Tibial nerve (tissue), 4 donors: ENCODE results near the gene KANSL3. TPM values are rescaled to one million over a fixed set of nuclear protein-coding genes. Genes with fewer than 3 reads are reported as not detected.

ENCODE experiments used
- DNase-seq, 2 donors: peaks; one replicate each; pipeline ENCODE4 v3.0.0-alpha.2; 2019; ENCODE audit warnings: low spot score in 2 of 2
- H3K27ac ChIP-seq, 4 donors: fragments of 200-600 bp; sonication (generic) in 3 of 4; one replicate each; pipeline ENCODE4 v1.5.1; 2017 to 2019; ENCODE audit warnings: mild to moderate bottlenecking in 1 of 4
- H3K27me3 ChIP-seq, 2 donors: fragments of 200-600 bp; sonication (generic) in 1 of 2; one replicate each; pipeline versions ENCODE4 v1.5.1 to v1.6.0; 2017 to 2019
- H3K36me3 ChIP-seq, 3 donors: fragments of 200-600 bp; sonication (generic); one replicate each; pipeline ENCODE4 v1.5.1; 2018 to 2019
- H3K4me1 ChIP-seq, 4 donors: fragments of 200-600 bp; sonication (generic) in 3 of 4; one replicate each; pipeline ENCODE4 v1.5.1; 2017 to 2019
- H3K4me3 ChIP-seq, 4 donors: fragments of 200-600 bp; sonication (generic) in 3 of 4; one replicate each; pipeline ENCODE4 v1.5.1; 2017 to 2019; ENCODE audit warnings: mild to moderate bottlenecking in 1 of 4, moderate library complexity in 1 of 4
- H3K9me3 ChIP-seq, 4 donors: fragments of 200-600 bp; sonication (generic) in 3 of 4; one replicate each; pipeline ENCODE4 v1.5.1; 2017 to 2019
- CTCF ChIP-seq, 5 experiments: fragments of 200-600 bp in 3 of 5; fragments of 450-650 bp in 2 of 5; sonication (generic) in 3 of 5; IDR thresholded peaks; one replicate each; pipeline ENCODE4 v1.5.1; 2016 to 2019; ENCODE audit warnings: antibody characterized with exemption in 5 of 5, mild to moderate bottlenecking in 3 of 5, moderate library complexity in 2 of 5
- EP300 ChIP-seq, 2 donors: sonication (generic); formaldehyde crosslinking; IDR thresholded peaks; one replicate each; pipeline ENCODE4 v1.6.1; 2017; ENCODE audit warnings: antibody characterized with exemption in 2 of 2, mild to moderate bottlenecking in 1 of 2
- POLR2A ChIP-seq, 2 donors: fragments of 450-650 bp; IDR thresholded peaks; one replicate each; pipeline ENCODE4 v1.6.1; 2017; ENCODE audit warnings: antibody characterized with exemption in 2 of 2, mild to moderate bottlenecking in 2 of 2, moderate library complexity in 2 of 2
- whole genome bisulfite sequencing, 2 donors: methylation state at CpG; one replicate each; pipeline ENCODE4 v1.1.5; 2018; 5-methylcytosine and 5-hydroxymethylcytosine counted together
- total RNA-seq, 4 donors: library from RNA; depleted of rRNA; stranded (reverse); fragments of >200 nt; gene quantifications; one replicate each; pipeline ENCODE4 v1.1.0, GENCODE V29; 2016

KANSL3 gene
- total RNA-seq, 4 donors from 2014 or later = 55.7 to 87.0 (median 59.2) TPM

GRCh38 chr2:96549466-96549785 lies 88.7 kb downstream of the KANSL3 start:
- Histone ChIP-seq H3K27me3 (no peaks in the 10 kb centered on the region), H3K4me3 (no peak overlapping the region), H3K4me1 (peaks cover 0 to 45% (median 23%) of the 10 kb centered on the region in 4 donors), H3K9me3 (no peaks in the 10 kb centered on the region), H3K27ac (no peak overlapping the region), H3K36me3 (peaks cover 3 to 77% (median 13%) of the 10 kb centered on the region in 3 donors)
- DNase-seq = no peak
- TF ChIP-seq EP300 (IDR thresholded peaks at IDR 0.05) = no peak
- TF ChIP-seq POLR2A (IDR thresholded peaks at IDR 0.05) = no peak
- no peak for TF ChIP-seq CTCF (IDR thresholded peaks at IDR 0.05)
- 87 to 100% methylated on average over 3 to 4 of the region's 4 CpGs for WGBS, 2 donors

DNA sequence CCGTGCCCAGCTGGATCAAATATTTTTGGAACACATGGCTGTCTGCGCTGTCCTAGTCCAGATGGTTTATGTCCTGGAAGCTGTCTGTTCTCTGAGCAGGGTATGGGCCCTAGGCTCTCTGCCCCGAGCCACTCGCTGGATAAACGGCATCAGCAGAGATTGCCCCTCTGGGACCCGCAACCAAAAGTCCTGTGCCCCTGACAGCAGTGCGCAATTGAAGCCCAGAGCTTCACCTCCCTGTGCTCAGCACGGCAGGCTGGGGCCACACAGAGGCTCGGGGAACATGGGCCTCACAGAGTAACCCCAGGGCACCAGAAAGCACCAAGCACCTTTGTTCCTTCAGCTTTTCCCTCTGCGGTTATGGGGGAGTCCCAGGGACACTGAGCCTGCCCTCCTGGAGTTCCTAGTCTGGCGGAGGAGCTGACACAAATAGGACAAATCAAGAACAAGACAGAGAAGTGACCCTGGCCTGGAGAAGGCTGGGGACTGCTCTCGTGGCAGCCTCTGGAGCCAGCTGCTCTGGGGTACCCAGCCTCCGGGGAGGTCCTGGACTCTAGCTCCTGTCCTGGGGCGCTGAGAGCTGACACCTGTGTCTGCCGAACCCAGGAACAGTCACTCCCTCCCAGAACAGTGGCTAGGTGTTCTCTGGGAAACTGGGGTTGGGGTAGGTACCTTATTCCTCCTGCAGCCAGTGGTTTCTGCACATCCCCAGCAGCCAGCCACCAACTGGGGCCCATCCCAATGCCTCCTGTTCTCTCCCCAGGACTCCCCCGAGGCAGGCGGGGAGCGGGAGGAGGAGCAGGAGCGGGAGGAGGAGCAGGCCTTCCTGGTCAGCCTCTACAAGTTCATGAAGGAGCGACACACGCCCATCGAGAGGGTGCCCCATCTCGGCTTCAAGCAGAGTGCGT lies 89.3 kb downstream of the KANSL3 start:
- Histone ChIP-seq H3K27ac (peak overlapping the region in 2 of 4 donors; percentile 31 to 32), H3K9me3 (no peaks in the 10 kb centered on the region), H3K4me1 (peaks cover 0 to 39% (median 18%) of the 10 kb centered on the region in 4 donors), H3K27me3 (no peaks in the 10 kb centered on the region), H3K4me3 (no peak overlapping the region), H3K36me3 (peaks cover 3 to 77% (median 13%) of the 10 kb centered on the region in 3 donors)
- TF ChIP-seq POLR2A (IDR thresholded peaks at IDR 0.05) (no peak), CTCF (IDR thresholded peaks at IDR 0.05) (no peak), EP300 (IDR thresholded peaks at IDR 0.05) (no peak)
- DNase-seq = no peak
- 71 to 87% methylated on average over 12 to 23 of the region's 24 CpGs for WGBS, 2 donors

DNA sequence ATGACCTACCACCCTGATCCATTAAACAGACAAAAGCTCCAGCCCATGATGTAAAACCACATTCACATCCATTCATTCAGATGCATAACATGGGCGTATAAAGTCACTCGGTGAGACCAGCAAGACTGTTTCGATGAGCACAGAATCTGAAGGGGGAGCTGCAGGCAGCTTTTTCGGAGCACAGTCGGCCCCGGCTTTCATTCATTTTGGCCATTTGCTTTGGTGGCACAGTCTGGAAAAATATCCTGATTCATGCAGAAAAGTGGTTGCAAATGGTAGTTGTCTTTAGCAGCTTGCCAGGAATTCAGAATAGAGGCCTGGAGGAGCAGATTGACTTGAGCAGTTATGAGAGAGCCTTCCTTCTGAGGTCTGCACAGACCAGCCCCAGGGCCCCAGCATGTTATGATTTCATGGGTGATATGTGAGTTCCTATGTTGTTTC lies 90.4 kb downstream of the KANSL3 start:
- H3K27me3 ChIP-seq = no peaks in the 10 kb centered on the region
- WGBS, 2 donors = 18 to 36% methylated on average over 6 of the region's 6 CpGs
- no peak for DNase-seq
- no peaks in the 10 kb centered on the region for H3K9me3 ChIP-seq
- peaks cover 3 to 73% (median 13%) of the 10 kb centered on the region in 3 donors for H3K36me3 ChIP-seq
- peaks cover 0 to 37% (median 17%) of the 10 kb centered on the region in 4 donors for H3K4me1 ChIP-seq
- peak overlapping the region in 2 of 4 donors; percentile 31 to 42 for H3K27ac ChIP-seq
- no peak for TF ChIP-seq POLR2A (IDR thresholded peaks at IDR 0.05)
- peak in 1 of 2 donors; percentile 32 for TF ChIP-seq EP300 (IDR thresholded peaks at IDR 0.05)
- peak in 1 of 5 experiments; percentile 12 for TF ChIP-seq CTCF (IDR thresholded peaks at IDR 0.05)
- H3K4me3 ChIP-seq = no peak overlapping the region

DNA sequence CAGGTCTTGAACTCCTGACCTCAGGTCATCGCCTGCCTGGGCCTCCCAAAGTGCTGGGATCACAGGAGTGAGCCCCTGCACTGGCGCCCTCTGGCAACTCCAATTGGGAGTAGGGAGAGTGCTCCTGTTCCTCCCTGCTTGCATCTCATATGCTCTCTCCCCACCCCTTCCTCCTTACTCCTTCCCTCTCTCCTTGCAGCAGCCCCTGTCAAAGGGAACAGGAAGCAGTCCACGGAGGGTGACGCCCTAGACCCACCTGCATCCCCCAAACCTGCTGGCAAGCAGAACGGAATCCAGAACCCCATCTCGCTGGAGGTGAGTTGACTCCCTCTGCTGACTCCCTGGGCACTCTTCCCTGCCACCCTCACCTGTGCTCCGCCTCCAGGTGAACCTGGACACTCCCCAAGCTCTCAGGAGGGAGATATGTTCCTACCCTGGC lies 90.9 kb downstream of the KANSL3 start:
- DNase-seq = no peak
- WGBS, 2 donors = 93 to 94% methylated on average over 7 of the region's 7 CpGs
- peaks cover 3 to 72% (median 13%) of the 10 kb centered on the region in 3 donors for H3K36me3 ChIP-seq
- no peaks in the 10 kb centered on the region for H3K9me3 ChIP-seq
- H3K4me3 ChIP-seq = no peak overlapping the region
- H3K4me1 ChIP-seq = peaks cover 0 to 40% (median 17%) of the 10 kb centered on the region in 4 donors
- no peak for TF ChIP-seq CTCF (IDR thresholded peaks at IDR 0.05)
- no peak for TF ChIP-seq POLR2A (IDR thresholded peaks at IDR 0.05)
- no peak for TF ChIP-seq EP300 (IDR thresholded peaks at IDR 0.05)
- H3K27me3 ChIP-seq = no peaks in the 10 kb centered on the region
- H3K27ac ChIP-seq = peak overlapping the region in 1 of 4 donors; percentile 42

DNA sequence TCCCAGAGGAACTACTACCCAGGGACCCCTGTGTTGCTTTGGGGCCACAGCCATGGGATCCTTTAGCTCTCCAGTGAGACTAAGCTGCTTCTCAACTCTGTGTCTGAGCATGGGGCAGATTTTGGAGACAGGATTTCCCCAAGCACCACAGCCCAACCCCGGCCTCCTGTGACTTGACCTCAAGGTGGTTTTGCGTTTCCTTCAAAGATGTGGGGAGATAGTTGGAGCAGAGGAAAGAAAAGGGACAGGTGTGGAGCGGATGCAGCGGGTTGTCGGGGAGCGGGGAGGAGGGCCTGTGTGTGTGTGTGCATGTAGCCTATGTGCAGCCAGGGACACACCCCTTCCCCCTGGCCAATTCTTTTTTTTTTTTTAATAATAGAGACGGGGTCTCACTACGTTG lies 91.3 kb downstream of the KANSL3 start:
- Histone ChIP-seq H3K36me3 (peaks cover 3 to 68% (median 13%) of the 10 kb centered on the region in 3 donors), H3K4me1 (peaks cover 0 to 44% (median 18%) of the 10 kb centered on the region in 4 donors), H3K4me3 (no peak overlapping the region), H3K27ac (no peak overlapping the region), H3K27me3 (no peaks in the 10 kb centered on the region), H3K9me3 (no peaks in the 10 kb centered on the region)
- TF ChIP-seq POLR2A (IDR thresholded peaks at IDR 0.05) = no peak
- TF ChIP-seq CTCF (IDR thresholded peaks at IDR 0.05) = no peak
- no peak for TF ChIP-seq EP300 (IDR thresholded peaks at IDR 0.05)
- DNase-seq = no peak
- 67 to 82% methylated on average over 8 of the region's 8 CpGs for WGBS, 2 donors
